HG02588 (cell line): ENCODE results near the gene UBE2G2.
A peak's percentile ranks its signal among the peaks of the same experiment; 100 is the strongest.
"Not testable (repeated sequence)": the region's sequence is repeated elsewhere in the genome, so short reads cannot be mapped to it uniquely, and the experiment has no call there.

Experiments
- ATAC-seq: cut with Tn5 transposase; IDR thresholded peaks from one replicate; pipeline ENCODE4 v1.9.1; 2021; ENCODE audit warnings: mild to moderate bottlenecking, moderate library complexity; ENCODE audit not compliant: unreplicated experiment

The UBE2G2 gene

DNA sequence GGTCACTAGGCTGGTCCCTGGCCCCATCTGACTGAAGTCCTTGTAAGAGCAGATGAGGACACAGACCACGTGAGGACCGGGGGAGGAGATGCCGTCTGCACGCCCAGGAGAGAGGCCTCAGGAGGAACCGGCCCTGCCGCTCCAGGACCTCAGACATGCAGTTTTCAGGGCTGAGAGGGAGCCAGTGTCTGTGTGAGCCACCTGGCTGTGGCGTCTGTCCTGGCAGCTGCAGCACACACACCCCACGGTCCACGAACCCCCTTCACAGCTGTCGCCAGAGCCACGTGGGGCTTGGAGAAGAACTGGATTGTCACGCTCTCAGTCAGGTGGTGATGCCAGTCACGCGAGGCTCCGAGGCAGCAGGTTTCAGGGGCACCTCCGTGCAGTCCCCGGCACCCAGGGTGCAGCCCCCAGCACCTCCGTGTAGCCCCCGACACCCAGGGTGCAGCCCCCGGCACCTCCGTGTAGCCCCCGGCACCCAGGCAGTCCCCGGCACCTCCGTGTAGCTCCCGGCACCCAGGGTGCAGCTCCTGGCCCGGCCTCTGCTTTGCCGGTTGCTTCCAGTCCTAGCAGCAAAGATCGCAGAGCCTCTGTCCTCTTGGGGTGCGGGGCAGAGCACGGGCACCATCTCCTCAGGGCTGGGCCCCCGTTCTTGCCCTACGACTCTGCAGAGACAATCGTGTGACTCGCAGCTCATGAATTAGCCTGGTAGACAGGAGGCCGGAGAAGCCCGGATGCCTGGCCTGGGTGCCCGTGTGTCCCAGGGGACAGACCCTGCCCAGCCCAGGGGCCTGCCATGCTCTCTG is 35.2 kb upstream of the UBE2G2 start:
- no peak for ATAC-seq

DNA sequence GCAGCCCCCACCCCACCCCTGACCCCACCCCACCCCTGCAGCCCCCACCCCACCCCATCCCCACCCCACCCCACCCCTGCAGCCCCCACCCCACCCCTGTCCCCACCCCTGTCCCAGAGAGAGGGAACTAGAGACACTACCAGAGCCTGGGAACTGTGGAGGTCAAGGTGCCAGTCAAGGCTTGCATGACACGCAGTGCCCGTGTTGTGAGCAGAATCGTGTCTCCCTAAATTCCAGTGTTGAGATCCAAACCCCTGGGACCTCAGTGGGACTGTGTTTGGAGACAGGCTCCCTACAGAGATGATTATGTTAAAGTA is 34.7 kb upstream of the UBE2G2 start:
- ATAC-seq, result no peak

DNA sequence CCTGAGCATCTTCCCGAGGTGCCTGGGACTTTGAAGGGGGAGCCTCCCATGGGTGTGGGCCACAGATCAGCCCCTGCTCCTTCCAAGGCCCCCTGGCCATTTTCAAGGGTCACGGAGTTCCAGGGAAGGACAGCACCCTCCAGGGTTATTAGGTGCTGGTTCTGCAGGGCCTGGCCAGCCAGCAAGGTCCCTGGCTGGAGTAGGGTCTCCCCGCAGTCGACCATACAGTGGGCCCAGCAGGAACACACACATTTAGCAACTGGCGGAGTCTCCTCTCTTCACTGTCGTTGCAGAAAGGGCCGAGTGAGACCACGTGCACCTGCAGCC is 34.0 kb upstream of the UBE2G2 start:
- no peak for ATAC-seq

DNA sequence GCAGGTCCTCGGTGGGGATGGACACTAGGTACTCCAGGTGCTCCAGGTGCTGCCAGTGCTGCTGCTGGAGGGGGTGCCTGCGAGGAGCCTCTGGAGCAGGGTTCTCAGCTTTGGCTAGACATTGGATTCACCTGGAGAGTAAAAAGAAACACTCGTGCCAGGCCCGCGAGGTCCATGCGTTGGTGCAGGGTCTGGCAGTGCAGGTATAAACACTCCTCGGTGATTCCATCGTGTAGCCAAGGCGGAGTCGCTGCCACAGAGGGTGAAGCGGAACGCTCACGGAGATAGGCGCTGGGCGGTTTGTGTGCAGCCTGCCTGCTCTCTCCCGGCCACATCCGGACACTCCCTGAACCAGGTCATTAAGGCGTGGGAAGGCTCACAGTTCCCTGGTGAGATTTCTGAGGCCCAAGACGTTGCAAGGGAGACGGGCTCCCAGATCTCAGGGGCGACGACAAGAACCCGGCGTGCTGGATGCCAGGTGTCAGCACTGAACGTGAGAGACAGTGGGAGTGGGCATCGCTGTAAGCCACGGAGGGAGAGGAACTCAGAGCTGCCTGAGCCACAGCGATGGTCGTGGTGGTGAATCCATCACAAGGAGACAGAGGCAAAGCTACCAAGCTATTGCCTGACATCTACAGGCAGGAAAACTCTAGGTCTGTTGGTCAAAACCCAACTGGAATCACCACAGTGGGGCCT is 33.5 kb upstream of the UBE2G2 start:
- no peak for ATAC-seq

DNA sequence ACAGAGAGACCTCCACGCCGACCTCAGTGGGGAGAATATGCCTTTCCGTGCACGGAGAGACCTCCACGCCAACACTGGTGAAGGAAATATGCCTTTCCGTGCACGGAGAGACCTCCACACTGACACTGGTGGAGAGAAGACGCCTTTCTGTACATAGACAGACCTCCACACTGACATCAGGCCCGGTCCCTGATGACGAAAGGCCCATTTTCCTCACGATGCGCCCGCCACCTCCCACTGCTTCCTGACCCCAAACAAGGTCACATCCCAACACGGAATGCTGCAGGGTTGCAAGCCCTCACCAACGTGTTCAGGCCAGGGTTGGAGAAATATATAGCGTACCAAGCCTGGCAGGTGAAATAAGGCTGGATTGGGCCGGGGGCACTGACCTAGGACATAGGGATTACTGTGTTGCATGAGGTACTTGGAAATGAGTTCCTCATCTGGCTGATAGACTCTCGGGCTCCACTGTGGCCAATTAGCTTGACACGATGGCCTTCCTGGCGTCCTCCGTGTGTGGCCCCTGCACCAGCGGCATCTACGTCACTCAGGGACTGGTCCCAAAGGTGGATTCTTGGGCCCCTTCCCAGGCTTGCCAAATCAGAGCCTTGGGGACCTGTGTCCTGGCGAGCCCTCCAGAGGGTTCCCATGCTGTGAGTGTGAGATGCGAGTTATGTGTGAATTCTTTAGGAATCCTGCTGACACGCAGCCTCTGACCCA is 32.8 kb upstream of the UBE2G2 start:
- no peak for ATAC-seq

DNA sequence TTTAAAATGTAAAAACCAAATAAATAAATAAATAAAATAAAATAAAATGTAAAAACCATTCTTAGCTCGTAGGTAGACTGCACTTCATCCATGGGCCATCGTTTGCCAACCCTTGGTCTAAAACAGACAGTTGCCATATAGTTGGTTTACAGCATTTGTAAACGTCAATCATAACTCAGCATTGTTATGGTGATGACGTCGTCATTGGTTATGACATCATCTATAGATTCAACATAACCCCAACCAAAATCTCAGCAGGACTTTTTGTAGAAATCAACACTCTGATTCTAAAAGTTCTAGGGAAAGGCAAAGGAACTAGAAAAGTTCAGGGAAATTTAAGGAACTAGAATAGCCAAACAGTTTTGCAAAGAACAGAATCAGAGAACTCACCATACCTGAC is 32.0 kb upstream of the UBE2G2 start:
- no peak for ATAC-seq

DNA sequence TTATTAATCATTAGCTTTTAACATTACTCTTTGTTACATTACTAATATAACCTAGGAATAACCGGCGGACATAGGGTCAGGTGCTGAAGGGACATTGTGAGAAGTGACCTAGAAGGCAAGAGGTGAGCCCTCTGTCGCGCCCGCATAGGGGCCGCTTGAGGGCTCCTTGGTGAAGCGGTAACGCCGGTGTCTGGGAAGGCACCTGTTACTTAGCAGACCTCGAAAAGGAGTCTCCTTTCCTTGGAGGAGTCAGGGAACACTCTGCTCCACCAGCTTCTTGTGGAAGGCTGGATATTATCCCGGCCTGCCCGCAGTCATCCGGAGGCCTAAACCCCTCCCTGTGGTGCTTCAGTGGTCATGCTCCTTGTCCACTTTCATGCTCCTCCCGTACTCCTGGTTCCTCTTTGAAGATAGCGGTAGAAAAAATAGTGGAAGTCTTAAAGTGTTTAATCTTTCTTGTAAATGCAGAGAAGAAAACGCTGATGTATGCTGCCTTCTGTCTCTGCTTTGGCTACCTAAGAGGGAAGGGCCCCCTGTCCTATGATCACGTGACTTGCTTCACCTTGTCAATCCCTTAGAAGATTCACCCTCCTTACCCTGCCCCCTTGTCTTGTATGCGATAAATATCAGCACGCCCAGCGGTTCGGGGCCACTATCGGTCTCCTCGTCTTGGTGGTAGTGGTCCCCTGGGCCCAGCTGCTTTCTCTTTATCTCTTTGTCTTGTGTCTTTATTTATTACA is 31.1 kb upstream of the UBE2G2 start:
- ATAC-seq, result not testable (repeated sequence)

DNA sequence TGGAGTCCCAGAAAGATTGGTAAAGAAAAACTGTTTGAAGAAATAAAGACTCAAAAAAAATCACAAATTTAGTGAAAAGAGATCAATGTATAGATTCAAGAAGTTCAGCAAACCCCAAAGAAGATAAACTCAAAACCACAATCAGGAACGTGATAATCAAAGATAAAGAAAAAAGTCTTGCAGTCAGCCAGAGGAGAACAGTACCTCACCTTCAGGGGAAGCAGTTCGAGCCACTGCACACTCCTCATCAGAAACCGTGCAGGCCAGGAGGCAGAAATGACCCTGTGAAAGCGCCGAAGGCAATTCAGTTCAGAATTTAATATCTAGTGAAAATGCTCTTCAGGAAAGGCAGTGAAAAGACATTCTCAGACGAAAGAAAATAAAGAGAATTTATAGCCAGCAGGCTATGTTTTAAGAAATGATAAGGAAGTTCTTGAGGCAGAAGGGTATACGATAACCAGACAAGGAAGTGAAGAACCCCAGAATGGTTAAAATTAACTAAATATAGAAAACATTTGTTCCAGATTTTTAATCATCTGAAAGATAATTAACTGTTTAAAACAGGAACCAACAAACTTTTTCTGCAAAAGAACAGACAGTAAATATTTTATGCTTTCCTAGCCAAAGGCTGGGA is 29.7 kb upstream of the UBE2G2 start:
- ATAC-seq, result no peak

DNA sequence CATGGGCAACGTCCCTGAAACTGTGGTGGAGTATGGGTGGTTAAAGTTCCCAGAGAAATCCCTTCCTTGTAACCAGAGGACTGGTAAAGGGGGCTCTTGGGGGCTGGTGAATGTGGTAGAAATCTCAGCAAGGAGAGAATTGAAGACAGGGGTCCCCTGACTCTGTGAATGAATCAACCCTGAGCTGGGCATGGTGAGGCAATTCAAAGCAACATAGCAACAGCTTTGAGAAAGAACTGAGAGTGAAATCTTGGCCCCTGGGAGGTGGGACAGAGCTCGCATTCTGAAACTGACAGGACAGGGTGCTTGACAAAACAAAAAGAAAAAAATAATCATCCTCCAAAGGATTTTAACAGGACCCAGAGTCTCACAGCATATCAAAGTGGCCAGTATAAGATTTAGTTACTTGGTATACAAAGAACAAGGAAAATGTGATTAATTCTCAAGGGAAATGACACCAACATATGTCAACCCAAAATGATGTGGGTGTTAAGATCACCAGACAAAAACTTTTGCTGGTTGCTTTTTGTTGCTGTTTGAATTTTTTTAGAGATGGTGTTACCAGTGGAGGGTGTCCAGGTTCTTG is 28.0 kb upstream of the UBE2G2 start:
- no peak for ATAC-seq

DNA sequence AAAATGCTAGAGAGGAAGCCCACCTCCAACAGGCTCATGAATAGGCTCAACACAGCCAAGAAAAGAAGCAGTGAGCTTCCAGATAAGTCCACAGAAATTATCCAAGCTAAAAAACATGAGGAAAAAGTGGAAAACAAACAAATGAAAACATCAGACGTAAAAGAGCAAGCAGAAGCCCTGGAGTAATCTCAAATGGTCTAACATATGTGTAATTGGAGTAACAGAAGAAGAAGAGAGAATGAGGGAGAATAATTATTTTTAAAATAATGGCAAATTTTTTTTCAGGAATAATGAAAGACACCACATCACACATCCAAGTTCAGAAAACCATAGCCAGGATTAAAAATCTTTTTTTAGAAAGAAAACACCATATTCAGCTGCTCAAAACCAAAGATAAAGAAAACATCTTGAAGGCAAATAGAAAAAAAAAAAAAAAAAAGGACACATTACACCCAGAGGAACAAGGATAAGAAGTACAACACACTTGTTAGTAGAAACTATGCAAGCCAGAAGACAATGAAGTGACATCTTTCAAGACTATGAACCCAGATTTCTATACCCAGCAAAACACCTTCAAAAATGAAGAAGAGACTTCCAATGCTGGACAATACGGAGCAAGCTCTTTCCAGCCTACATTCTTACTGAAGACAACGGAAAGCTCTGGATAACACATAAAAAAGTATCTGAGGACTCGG is 26.9 kb upstream of the UBE2G2 start:
- no peak for ATAC-seq

DNA sequence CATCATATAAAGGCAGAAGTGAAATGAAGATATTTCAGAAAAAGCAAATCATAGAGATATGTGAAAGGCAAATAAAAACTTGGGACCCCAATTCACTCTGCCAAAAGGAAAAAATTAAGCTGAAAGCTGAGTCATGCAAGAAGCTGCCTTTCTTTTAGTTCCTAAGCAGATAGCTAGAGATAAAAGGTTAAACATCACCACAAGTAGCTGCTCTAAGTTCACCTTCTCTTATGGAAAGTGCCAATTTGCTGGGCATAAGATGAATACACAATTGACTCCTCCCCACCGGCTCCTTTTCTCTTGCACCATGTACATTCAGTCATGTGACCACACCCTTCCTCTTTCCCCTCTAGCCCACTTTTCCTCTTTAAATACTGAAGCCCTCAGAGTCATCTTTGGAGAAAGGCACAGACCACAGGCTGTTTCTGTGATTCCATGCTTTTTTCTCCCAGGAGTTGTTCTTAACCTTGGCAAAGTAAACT is 21.6 kb upstream of the UBE2G2 start:
- ATAC-seq, result no peak

DNA sequence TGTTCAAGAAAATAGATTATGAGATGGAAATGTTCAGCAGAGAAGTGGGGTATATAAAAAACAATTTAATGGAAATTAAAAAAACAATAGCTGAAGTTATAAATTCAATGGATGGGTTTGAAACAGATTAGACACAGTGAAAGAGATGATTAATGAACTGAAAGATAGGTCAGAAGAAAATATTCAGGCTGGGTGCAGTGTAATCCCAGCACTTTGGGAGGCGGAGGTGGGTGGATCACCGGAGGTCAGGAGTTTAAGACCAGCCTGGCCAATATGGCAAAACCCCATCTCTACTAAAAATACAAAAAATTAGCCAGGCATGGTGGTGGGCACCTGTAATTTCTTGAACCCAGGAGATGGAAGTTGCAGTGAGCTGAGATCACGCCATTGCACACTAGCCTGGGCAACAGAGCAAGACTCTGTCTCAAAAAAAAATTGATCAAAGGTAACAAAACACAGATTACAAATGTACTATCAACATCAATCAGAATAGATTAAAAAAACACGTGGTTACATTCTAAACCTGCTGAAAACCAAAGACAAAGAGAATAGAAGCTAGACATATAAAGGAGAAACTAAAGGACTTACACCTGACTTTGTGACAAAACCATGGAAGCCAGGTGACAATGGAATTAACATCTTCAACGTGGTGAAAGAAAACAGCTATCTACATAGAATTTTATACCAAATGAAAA is 21.0 kb upstream of the UBE2G2 start:
- ATAC-seq, result no peak

DNA sequence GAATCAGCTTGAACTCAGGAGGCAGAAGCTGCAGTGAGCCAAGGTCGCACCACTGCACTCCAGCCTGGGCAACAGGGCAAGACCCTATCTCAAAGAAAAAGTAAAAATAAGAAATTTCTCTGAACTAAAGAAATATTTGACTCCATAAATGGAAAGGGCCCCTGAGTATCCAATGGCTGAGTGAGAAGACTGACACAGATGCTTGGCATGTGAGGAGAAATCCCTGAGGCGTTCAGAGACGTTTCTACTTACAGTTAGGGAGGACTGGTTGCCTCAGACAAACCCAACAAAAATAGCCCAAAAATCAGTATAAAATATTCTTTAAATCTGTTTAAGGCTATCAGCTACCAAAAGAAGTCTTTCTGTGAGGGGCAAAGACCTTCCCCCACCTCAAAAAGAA is 19.2 kb upstream of the UBE2G2 start:
- no peak for ATAC-seq

DNA sequence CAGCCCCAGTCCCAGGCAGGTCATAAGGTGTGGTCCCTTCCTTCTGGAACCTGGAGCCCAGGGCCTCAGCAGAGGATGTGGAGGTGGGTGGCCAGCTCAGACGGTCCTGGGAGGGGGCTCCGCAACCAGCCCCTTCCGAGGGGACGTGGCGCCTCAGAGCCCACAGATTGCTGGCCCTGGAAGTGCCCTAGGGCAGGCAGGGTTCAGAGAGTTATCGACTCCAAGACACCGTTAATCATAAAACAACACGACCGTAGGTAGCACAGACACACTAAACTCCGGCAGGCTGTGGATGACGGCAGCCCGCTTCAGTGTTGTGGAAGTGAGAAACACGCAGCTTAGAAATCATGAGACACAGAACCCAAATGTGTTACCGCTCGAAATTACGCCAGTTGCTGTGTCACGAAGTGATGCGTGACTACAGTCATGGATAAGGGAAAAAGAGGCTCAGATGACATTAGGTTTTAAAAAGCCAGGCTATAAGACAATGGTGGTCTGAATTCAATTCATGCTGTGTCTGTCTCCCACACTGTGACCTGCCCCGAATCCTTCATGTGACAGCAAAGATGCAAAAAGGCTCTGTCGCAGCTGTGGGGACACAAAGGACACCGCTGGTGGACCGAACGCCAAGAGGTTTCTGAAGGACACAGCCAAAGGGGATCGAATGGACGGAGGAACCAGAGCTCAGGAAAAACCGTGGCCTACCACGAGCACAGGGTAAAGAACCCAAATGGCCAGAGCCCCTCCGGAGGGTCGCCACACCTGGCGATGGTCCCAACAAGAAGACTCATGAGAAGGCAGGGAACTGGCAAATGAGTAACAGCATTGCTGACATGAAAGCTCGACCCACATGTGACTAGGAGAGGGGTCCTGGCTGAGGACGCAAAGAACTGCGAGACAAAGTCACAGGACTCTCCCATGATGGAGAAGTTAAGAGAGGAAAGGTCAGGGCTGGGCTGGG is 17.9 kb upstream of the UBE2G2 start:
- no peak for ATAC-seq

DNA sequence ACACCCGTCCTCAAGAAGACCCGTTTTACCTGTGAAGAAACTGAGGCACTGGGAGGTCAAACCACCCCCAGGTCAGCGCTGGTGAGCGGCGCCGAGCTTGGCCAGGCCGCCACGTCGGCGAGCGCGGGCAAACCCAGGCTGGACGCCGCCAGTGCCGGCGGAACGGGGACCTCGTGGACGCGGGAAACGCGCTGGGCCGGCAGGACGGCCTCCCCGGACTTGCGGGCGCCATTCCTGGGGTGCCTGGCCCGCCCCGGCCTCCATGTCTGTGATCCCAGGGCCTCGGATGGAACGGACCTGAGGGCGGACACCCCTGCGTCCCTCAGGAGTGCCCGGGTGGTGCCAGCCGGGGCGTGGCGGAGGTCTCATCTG is 17.0 kb upstream of the UBE2G2 start:
- ATAC-seq, result no peak

DNA sequence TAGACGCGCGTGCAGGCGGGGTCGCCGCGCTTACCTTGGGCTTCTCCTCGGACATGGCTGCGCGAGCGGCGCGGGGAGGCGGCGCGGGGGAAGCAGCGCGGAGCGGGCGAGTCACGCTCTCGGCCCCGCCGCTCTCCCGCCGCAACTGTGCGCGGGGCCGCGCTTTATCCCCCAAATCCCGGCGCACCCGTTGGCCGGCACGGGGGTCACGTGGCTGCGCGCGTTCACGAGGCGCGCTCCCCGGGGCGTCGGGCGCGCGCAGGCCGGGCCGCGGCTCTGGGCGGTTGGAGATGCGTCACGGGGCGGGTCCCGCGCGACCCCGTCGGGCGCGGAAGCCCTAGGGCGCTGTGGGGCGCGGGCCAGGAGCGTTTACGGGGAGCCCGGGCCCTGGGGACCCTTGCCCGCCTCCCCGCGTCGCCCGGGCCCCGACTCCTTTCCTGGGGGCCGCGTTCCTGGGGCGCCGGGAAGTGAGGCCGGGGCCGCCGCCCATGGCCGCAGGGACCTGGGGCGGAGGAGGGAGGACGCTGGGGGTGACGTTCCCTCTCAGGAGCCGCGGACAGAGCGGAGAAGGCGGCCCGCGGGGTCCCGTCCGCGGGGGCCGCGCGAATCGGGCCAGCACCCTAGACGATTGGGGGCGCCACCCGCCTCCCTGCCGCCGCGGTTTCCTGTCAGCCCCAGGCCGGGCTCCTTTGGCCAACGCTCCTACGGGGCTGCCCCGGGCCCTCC is 16.5 kb upstream of the UBE2G2 start, which contains the start of gene SUMO3:
TSS of gene SUMO3 (minus strand) at position 149 of the 726 bp plus-strand sequence. CDS start at position 55, 94 bp downstream.
- peak; percentile 60 for ATAC-seq

DNA sequence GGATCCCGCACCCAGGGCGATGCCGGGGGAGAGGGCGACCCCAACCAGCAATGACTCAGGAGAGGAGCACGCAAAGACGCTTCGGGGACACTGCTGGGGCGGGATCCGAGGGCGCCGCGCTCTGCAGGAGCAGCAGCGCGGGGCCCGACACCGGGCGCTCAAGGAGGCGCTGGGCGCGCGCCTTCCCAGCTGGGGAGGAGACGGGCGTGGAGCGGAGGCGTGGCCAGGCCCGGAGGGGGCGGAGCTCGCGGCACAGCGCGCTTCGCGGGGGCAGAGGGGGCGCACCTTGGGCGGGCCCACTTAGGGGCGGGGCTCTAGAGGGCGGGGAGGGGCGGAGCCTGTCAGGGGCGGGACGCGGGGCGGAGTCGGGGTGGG is 15.9 kb upstream of the UBE2G2 start:
- peak; percentile 70 for ATAC-seq
